ENCODE results near the gene UBE2H. TPM values are rescaled to one million over a fixed set of nuclear protein-coding genes. Genes with fewer than 3 reads are reported as not detected.
"Not testable (repeated sequence)": the region's sequence is repeated elsewhere in the genome, so short reads cannot be mapped to it uniquely, and the experiment has no call there.

The UBE2H gene
- 66.3 TPM for polyA plus RNA-seq

GRCh38 chr7:129952653-129953560 lies at the start of gene UBE2H:
UBE2H (minus strand) TSS chr7:129952960; CDS start chr7:129952555, 405 bp downstream.
- H3K9me3 Mint-ChIP-seq: peaks cover 0 to 2% (median 0%) of the 10 kb centered on the region in 3 donors
- H3K27me3 Mint-ChIP-seq: no peaks in the 10 kb centered on the region
- peak within 1 kb of the TSS in 1 of 3 donors; percentile 99 for H3K27ac Mint-ChIP-seq
- peaks cover 4 to 8% (median 5%) of the 10 kb centered on the region in 3 donors for H3K4me1 Mint-ChIP-seq
- H3K36me3 Mint-ChIP-seq: peaks cover 1% of the 10 kb centered on the region
- peak within 1 kb of the TSS in 3 of 4 donors; percentile 95 to 99 (median 97) for H3K4me3 Mint-ChIP-seq

GRCh38 chr7:129998446-129998845 lies 45.7 kb upstream of the UBE2H start:
- no peak overlapping the region for H3K27ac Mint-ChIP-seq
- no peaks in the 10 kb centered on the region for H3K27me3 Mint-ChIP-seq
- H3K4me1 Mint-ChIP-seq: peaks cover 0 to 2% (median 0%) of the 10 kb centered on the region in 3 donors
- H3K9me3 Mint-ChIP-seq: peaks cover 0 to 2% (median 0%) of the 10 kb centered on the region in 3 donors
- H3K4me3 Mint-ChIP-seq: no peak overlapping the region
- peaks cover 4% of the 10 kb centered on the region for H3K36me3 Mint-ChIP-seq

GRCh38 chr7:129997285-129997684 lies 44.5 kb upstream of the UBE2H start:
- no peak overlapping the region for H3K4me3 Mint-ChIP-seq
- peaks cover 4% of the 10 kb centered on the region for H3K36me3 Mint-ChIP-seq
- no peaks in the 10 kb centered on the region for H3K27me3 Mint-ChIP-seq
- H3K27ac Mint-ChIP-seq: no peak overlapping the region
- no peaks in the 10 kb centered on the region for H3K4me1 Mint-ChIP-seq
- peaks cover 0 to 2% (median 0%) of the 10 kb centered on the region in 3 donors for H3K9me3 Mint-ChIP-seq

- H3K27ac Mint-ChIP-seq: no peak overlapping the region
- no peaks in the 10 kb centered on the region for H3K27me3 Mint-ChIP-seq
- H3K4me1 Mint-ChIP-seq: peaks cover 0 to 2% (median 1%) of the 10 kb centered on the region in 3 donors
- H3K4me3 Mint-ChIP-seq: no peak overlapping the region
- peaks cover 0 to 2% (median 0%) of the 10 kb centered on the region in 3 donors for H3K9me3 Mint-ChIP-seq
- H3K36me3 Mint-ChIP-seq: peaks cover 4% of the 10 kb centered on the region
Measured at GRCh38 chr7:129993275-129993674, 40.5 kb upstream of the UBE2H start.

GRCh38 chr7:129990403-129991192 lies 37.8 kb upstream of the UBE2H start:
- Mint-ChIP-seq H3K4me3 (no peak overlapping the region), H3K27ac (no peak overlapping the region), H3K27me3 (no peaks in the 10 kb centered on the region)

GRCh38 chr7:129989466-129989865 lies 36.7 kb upstream of the UBE2H start:
- no peaks in the 10 kb centered on the region for H3K36me3 Mint-ChIP-seq
- H3K27ac Mint-ChIP-seq: no peak overlapping the region
- H3K4me1 Mint-ChIP-seq: peaks cover 0 to 2% (median 1%) of the 10 kb centered on the region in 3 donors
- no peaks in the 10 kb centered on the region for H3K9me3 Mint-ChIP-seq
- no peak overlapping the region for H3K4me3 Mint-ChIP-seq
- H3K27me3 Mint-ChIP-seq: no peaks in the 10 kb centered on the region

More at GRCh38 chr7:129990403-129991192, 37.8 kb upstream of the UBE2H start:
- Mint-ChIP-seq H3K36me3 (no peaks in the 10 kb centered on the region), H3K9me3 (no peaks in the 10 kb centered on the region), H3K4me1 (peaks cover 0 to 2% (median 1%) of the 10 kb centered on the region in 3 donors)

- H3K27ac Mint-ChIP-seq: no peak overlapping the region
Measured at GRCh38 chr7:129986600-129986999, 33.8 kb upstream of the UBE2H start.

GRCh38 chr7:129980667-129981066 lies 27.9 kb upstream of the UBE2H start:
- no peak overlapping the region for H3K27ac Mint-ChIP-seq

More at GRCh38 chr7:129986600-129986999, 33.8 kb upstream of the UBE2H start:
- Mint-ChIP-seq H3K36me3 (no peaks in the 10 kb centered on the region), H3K4me1 (peaks cover 0 to 2% (median 1%) of the 10 kb centered on the region in 3 donors), H3K9me3 (no peaks in the 10 kb centered on the region), H3K27me3 (peaks cover 3% of the 10 kb centered on the region), H3K4me3 (no peak overlapping the region)

GRCh38 chr7:129975309-129975708 lies 22.5 kb upstream of the UBE2H start:
- no peak overlapping the region for H3K4me3 Mint-ChIP-seq
- peaks cover 1% of the 10 kb centered on the region for H3K36me3 Mint-ChIP-seq
- no peak overlapping the region for H3K27ac Mint-ChIP-seq
- no peaks in the 10 kb centered on the region for H3K4me1 Mint-ChIP-seq
- H3K27me3 Mint-ChIP-seq: peaks cover 2% of the 10 kb centered on the region
- no peaks in the 10 kb centered on the region for H3K9me3 Mint-ChIP-seq

More at GRCh38 chr7:129980667-129981066, 27.9 kb upstream of the UBE2H start:
- H3K36me3 Mint-ChIP-seq: no peaks in the 10 kb centered on the region
- no peak overlapping the region for H3K4me3 Mint-ChIP-seq
- no peaks in the 10 kb centered on the region for H3K9me3 Mint-ChIP-seq
- H3K4me1 Mint-ChIP-seq: peaks cover 0 to 2% (median 0%) of the 10 kb centered on the region in 3 donors
- H3K27me3 Mint-ChIP-seq: peaks cover 5% of the 10 kb centered on the region

GRCh38 chr7:129970816-129971215 lies 18.1 kb upstream of the UBE2H start:
- H3K27ac Mint-ChIP-seq: no peak overlapping the region
- peaks cover 1% of the 10 kb centered on the region for H3K36me3 Mint-ChIP-seq
- H3K27me3 Mint-ChIP-seq: peaks cover 2% of the 10 kb centered on the region
- no peaks in the 10 kb centered on the region for H3K4me1 Mint-ChIP-seq
- no peaks in the 10 kb centered on the region for H3K9me3 Mint-ChIP-seq
- peak overlapping the region in 1 of 4 donors; percentile 49 for H3K4me3 Mint-ChIP-seq

GRCh38 chr7:129969881-129970446 lies 17.2 kb upstream of the UBE2H start:
- peaks cover 1% of the 10 kb centered on the region for H3K36me3 Mint-ChIP-seq
- peak overlapping the region in 1 of 3 donors; percentile 33 for H3K27ac Mint-ChIP-seq
- H3K4me1 Mint-ChIP-seq: no peaks in the 10 kb centered on the region
- H3K9me3 Mint-ChIP-seq: no peaks in the 10 kb centered on the region
- H3K4me3 Mint-ChIP-seq: no peak overlapping the region
- H3K27me3 Mint-ChIP-seq: peaks cover 2% of the 10 kb centered on the region

GRCh38 chr7:129968592-129969383 lies 16.0 kb upstream of the UBE2H start:
- no peak overlapping the region for H3K4me3 Mint-ChIP-seq
- H3K36me3 Mint-ChIP-seq: peaks cover 1% of the 10 kb centered on the region
- H3K9me3 Mint-ChIP-seq: no peaks in the 10 kb centered on the region
- H3K27me3 Mint-ChIP-seq: peaks cover 2% of the 10 kb centered on the region
- peak overlapping the region in 1 of 3 donors; percentile 50 for H3K27ac Mint-ChIP-seq
- no peaks in the 10 kb centered on the region for H3K4me1 Mint-ChIP-seq

GRCh38 chr7:129960204-129960475 lies 7.4 kb upstream of the UBE2H start:
- not testable (repeated sequence) for H3K27ac Mint-ChIP-seq, H3K36me3 Mint-ChIP-seq, H3K27me3 Mint-ChIP-seq, H3K9me3 Mint-ChIP-seq, H3K4me3 Mint-ChIP-seq, H3K4me1 Mint-ChIP-seq

GRCh38 chr7:129959471-129960203 lies 6.9 kb upstream of the UBE2H start:
- Mint-ChIP-seq H3K4me3 (peak overlapping the region in 1 of 4 donors; percentile 34), H3K9me3 (no peaks in the 10 kb centered on the region), H3K27ac (peak overlapping the region in 1 of 3 donors; percentile 64), H3K27me3 (no peaks in the 10 kb centered on the region), H3K36me3 (no peaks in the 10 kb centered on the region), H3K4me1 (peaks cover 5 to 10% (median 8%) of the 10 kb centered on the region in 3 donors)

All from IgD-negative memory B cell (primary cell).